GM21737 (cell line): Measurements from ENCODE around the gene ANXA6.
A peak's percentile ranks its signal among the peaks of the same experiment; 100 is the strongest.

Experiments
- ATAC-seq: cut with Tn5 transposase; IDR thresholded peaks from one replicate; pipeline ENCODE4 v1.9.1; 2021; ENCODE audit warnings: mild to moderate bottlenecking, moderate library complexity; ENCODE audit not compliant: unreplicated experiment

The ANXA6 gene

GRCh38 chr5:151154931-151155774 is 2.4 kb downstream of the ANXA6 start:
- ATAC-seq: peak; percentile 29

DNA sequence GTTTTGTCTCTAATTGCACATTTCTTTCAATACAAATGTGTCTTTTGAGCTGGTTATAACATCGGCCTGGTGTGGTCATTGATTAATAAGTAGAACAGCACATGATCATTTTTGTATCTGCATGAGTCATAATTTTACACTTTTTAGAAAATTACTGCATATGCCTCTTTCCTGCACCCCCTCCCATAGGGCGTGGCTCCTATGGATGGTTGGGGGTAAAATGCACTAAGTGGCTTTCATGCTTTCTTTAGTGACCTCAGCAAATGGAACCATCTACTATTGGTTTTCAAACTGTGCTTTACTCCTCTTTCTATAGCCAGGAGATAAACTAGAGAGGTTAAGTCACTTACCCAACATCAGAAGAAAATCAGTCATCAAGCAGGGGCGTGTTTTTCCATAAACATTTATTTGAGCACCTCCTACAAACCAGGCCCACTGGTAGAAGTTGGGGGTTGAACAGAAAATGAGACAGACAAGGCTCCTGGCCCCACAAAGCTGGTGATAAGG is 3.8 kb downstream of the ANXA6 start:
- no peak for ATAC-seq

DNA sequence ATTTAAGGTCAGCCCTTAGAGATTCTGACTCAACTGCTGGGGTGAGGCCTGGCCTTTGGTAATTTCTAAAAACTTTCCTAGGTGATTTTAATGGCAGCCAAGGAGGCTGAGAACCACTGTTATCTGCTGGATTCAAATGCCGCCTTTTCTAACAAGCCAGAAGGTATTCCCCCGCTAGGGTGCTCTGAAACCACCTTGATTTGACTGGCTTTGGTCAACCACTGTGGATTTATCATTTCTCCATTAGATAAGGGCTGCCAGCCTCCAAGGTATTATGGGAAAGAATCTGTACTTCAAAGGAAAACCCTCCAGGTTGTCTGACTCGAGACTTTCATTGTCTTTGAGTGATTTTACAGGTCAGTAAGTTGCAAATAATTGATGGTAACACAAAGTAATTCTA is 4.3 kb downstream of the ANXA6 start:
- no peak for ATAC-seq

DNA sequence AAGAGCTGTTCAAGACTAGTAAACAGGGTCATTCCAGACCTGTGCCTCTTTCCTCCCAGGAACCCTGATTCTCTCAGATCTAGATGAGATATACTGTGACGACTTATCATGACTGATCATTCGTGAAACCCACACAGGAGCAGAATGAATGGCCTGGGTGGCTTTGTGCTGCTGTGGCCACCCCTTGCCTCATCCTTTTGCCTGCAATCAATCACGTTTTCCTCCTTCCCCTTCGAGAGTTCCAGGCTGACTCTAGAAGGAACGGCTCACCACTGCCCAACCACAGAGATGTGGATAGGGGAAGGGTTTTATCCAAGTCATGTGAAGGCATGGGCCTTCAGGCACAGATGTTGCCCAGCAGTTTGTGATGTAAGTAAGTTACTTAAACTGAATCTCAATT is 5.8 kb downstream of the ANXA6 start:
- no peak for ATAC-seq

- no peak for ATAC-seq
Observed at GRCh38 chr5:151151263-151151660, 6.3 kb downstream of the ANXA6 start.

DNA sequence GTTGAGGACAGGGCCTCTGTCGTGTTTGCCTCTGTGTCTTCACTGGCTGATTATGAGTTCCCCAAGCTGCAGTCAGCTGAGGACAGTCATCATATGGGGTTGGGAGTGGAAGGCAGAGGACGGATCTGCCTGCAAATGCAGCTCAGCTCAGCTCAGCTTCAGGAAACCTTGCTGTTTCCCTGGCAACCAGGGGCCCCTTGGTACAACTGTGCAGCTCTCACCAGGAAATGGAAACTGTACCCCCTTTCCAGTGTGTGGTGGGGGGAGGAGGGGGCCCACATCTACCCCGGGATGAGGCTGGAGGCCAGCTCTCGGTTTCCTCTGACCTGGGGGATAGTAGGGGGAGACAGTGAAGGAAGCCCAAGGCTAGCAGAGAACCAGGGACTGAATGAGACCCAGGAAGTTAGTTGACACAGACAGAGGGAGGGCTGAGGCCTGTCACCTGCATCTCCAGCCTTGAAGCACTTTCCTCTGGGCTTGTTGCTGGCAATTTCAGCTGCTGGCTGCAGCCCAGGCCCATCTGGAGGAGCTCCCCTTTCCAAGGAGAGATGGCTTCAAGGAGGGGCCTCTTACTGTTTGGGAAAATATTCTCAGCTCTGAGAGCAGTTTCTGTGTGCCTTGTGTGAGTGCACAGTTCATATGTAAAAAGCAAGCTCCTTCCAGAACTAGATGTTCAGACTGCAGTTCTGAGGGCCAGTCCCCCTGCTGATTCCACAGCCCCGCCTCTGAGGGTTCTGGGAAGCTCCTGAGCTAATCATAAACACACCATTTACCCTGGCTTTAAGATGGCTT is 6.9 kb downstream of the ANXA6 start:
- ATAC-seq: peak; percentile 53

GRCh38 chr5:151148583-151148982 is 9.0 kb downstream of the ANXA6 start:
- ATAC-seq: no peak

GRCh38 chr5:151147033-151147432 is 10.5 kb downstream of the ANXA6 start:
- ATAC-seq: no peak

GRCh38 chr5:151146061-151146460 is 11.5 kb downstream of the ANXA6 start:
- no peak for ATAC-seq

DNA sequence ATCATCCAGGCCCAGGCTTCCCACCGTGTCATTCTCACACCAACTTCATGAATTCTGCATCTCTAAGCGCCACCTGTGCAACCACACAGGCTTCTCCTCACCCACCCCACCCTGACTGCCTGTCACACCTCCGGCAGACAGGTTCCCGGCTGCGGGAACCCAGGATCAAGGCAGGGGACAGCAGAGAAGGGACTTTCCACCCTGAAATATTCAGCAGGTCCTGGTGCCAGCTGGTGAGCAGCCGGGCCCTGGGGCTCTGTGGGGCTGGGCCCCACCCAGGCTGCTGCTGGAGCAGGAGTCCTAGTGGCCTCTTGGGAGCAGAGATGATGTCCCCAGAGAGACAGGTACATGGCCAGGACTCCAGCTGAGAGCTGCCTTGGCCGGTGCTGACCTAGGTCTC is 12.7 kb downstream of the ANXA6 start:
- no peak for ATAC-seq

GRCh38 chr5:151144275-151144674 is 13.3 kb downstream of the ANXA6 start:
- ATAC-seq: no peak

DNA sequence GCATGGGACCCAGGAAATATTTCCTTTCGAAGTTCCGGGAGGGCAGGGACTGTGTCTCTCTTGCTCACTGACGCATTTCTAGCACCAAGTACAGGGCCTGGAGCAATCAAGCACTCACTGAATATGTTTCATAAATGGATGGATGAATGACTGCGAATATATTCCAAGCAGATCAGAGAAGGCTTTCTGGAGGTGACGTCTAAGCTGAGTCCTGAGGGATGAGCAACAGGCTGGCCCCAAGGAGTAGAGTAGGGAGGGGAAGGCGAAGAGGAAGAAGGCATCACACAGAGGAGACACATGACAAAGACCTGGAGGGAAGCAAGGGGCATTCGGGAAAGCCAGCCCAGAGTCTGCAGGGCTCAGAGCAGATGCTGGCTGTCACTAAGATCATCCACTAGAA is 13.9 kb downstream of the ANXA6 start:
- no peak for ATAC-seq

DNA sequence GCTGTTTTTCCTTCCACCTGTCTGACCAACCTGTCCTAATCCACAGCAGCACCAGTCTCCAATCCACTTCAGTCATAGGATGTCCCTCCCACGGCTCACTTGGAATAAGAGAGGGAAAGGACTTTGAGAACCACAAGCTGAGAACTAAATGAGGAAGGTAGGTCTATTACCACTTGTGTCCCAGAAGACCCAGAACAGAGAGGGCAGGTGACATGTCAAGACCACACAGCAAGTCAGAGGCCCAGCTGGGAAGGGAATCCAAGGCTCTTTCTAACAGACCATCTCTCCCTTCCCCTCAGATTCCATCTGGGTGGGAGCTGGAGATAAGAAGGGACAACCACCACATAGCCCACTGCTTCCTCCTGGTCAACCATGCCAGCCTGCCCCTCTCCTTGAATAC is 14.6 kb downstream of the ANXA6 start:
- ATAC-seq: no peak

GRCh38 chr5:151141535-151141934 is 16.0 kb downstream of the ANXA6 start:
- peak; percentile 88 for ATAC-seq

GRCh38 chr5:151140686-151141459 is 16.7 kb downstream of the ANXA6 start:
- ATAC-seq: no peak

DNA sequence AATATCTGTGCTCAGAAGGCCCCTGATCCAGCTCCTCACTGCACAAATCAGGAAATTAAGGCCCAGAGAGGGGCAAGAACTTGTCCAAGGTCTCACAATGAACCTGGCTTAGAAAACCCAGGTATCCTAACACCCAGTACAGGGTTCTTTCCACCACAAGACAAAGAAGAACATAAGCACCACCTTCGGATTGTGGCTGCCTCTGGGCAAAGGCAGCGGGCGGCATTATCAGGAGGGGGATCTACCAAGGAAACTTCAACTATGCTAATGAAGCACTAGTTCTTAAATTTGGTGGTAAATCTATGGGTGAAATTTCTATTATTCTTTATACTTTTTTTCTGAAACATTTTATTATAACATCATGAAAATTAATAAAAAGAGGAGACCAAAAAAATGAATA is 17.9 kb downstream of the ANXA6 start:
- no peak for ATAC-seq

- ATAC-seq: no peak
Observed at GRCh38 chr5:151139015-151139414, 18.6 kb downstream of the ANXA6 start.

GRCh38 chr5:151138114-151138513 is 19.5 kb downstream of the ANXA6 start:
- ATAC-seq: no peak

DNA sequence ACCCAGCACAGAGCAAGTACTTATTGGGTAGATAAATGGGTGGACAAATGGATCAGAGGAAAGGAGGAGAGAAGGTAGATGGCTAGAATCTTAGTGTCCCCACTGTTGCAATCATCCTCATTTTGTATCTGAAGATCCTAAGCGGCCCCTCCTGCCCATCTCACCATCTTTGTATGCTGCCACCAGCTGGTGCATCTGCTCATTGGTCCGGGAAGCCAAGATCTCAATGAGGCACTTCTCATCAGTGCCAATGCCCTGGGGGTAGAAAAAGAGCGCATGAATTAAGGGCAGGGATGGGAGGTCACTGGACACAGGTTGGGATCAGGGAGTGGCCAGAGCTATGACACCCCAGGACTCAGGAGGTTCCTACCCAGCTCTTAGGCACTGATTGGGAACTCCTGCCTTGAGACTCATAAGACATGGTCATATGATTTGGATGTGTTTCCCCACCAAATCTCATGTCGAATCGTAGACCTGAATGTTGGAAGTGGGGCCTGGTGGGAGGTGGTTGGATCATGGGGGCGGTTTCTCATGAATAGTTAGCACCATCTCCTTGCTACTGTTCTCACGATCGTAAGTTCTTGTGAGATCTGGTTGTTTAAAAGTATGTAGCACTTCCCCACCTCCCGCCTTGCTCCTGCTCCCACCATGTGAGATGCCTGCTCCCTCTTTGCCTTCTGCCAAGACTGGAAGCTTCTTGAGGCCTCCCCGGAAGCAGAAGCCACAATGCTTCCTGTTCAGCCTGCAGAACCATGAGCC is 20.3 kb downstream of the ANXA6 start:
- ATAC-seq: no peak

DNA sequence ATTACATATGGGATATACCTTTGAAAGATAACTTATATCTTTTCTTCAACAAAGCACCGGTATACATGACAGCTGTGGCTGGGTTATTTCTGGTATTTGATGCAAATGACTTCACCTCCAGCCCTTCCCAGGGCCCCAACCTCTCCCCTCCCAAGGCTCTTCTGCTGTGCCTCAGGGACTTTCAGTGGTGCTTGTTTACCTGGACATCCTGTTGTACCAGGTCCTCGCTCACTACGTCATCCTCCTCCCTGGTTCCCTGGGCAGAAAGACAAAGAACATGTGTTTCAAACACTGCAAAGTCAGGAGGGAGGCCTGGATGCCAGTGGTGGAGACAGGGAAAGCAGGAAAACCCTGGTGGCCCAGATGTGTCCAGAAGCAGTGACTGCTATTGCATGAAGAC is 23.4 kb downstream of the ANXA6 start:
- peak; percentile 56 for ATAC-seq

GRCh38 chr5:151132963-151133362 is 24.6 kb downstream of the ANXA6 start:
- ATAC-seq: no peak
